IPS DF 6.9 (cell line): ENCODE results near the gene RNF183.
"Not testable (repeated sequence)": the region's sequence is repeated elsewhere in the genome, so short reads cannot be mapped to it uniquely, and the experiment has no call there.

ENCODE experiments used
- DNase-seq: peaks from one replicate; pipeline ENCODE4 v3.0.0-alpha.2; 2013; ENCODE audit warnings: low read depth, low spot score
- H3K27ac ChIP-seq: one replicate; pipeline ENCODE4 v1.5.1; 2013; ENCODE audit warnings: low read length, control low read depth
- H3K27me3 ChIP-seq: 2 replicates; pipeline ENCODE4 v1.6.1; 2013; ENCODE audit warnings: mild to moderate bottlenecking, low read length; ENCODE audit not compliant: control insufficient read depth, insufficient read depth
- H3K36me3 ChIP-seq: 2 replicates; pipeline ENCODE4 v1.6.1; 2013; ENCODE audit warnings: low read length; ENCODE audit not compliant: control insufficient read depth, insufficient read depth
- H3K4me1 ChIP-seq: 2 replicates; pipeline ENCODE4 v1.6.1; 2013; ENCODE audit warnings: low read length; ENCODE audit not compliant: control insufficient read depth, insufficient read depth
- H3K4me3 ChIP-seq: 2 replicates; pipeline ENCODE4 v1.5.1; 2013; ENCODE audit warnings: mild to moderate bottlenecking, low read length
- H3K9me3 ChIP-seq: 2 replicates; pipeline ENCODE4 v1.6.1; 2013; ENCODE audit warnings: low read length, inconsistent platforms; ENCODE audit not compliant: control insufficient read depth, insufficient read depth
- WGBS: extraction: QIAGEN DNeasy Blood & Tissue Kit; methylation state at CpG from one replicate; pipeline ENCODE4 v1.1.7; 2013; ENCODE audit warnings: mixed read lengths, missing lambda C conversion rate; ENCODE audit not compliant: insufficient read length, insufficient coverage; 5-methylcytosine and 5-hydroxymethylcytosine counted together

Gene RNF183

DNA sequence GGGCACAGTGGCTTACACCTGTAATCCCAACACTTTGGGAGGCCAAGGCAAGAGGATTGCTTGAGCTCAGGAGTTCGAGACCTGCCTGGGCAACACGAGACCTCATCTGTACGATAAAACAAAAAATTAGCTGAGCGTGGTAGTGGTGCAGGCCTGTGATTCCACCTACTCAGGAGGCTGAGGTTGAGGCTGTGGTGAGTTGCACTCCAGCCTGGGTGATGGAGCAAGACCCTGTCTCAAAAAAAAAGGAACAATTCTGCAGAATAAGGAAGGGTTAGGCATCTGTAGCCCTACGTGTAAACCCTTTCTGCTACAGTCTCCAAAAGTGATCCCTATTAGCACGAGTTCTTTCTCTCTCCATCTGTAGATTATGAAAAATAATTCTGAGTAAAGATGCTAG lies 47.7 kb downstream of the RNF183 start:
- H3K4me1 ChIP-seq, result no peaks in the 10 kb centered on the region
- H3K4me3 ChIP-seq, result no peak overlapping the region
- DNase-seq, result no peak
- no peaks in the 10 kb centered on the region; the same call in 1 of the 2 replicates for H3K36me3 ChIP-seq
- WGBS, result no CpG with 5 or more reads among the region's 6 CpGs
- no peak overlapping the region for H3K27ac ChIP-seq
- no peaks in the 10 kb centered on the region for H3K27me3 ChIP-seq
- no peaks in the 10 kb centered on the region for H3K9me3 ChIP-seq

DNA sequence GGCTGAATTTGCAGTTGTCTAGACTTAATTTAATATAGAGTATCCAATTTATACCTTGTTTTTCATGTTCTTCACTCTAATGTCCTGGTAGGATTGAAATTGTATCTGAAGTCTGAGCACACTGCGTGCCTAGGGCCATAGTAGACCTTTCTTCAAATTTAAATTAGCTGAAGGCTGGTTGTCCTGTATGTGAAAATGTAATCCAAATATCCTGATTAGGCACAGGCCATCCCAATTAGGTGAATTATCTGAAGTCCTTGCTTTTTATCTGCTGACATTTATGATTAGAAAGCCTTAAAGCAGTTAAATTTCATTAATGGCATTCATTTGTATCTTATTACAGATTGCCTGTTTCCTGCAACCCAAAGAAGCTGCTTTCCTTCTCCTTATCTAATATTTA lies 48.2 kb downstream of the RNF183 start:
- H3K27me3 ChIP-seq, result no peaks in the 10 kb centered on the region
- no peaks in the 10 kb centered on the region for H3K9me3 ChIP-seq
- no peak overlapping the region for H3K4me3 ChIP-seq
- no peak overlapping the region for H3K27ac ChIP-seq
- no peaks in the 10 kb centered on the region for H3K4me1 ChIP-seq
- no peaks in the 10 kb centered on the region; the same call in 1 of the 2 replicates for H3K36me3 ChIP-seq
- no peak for DNase-seq
- WGBS, result no CpG with 5 or more reads among the region's 1 CpG

DNA sequence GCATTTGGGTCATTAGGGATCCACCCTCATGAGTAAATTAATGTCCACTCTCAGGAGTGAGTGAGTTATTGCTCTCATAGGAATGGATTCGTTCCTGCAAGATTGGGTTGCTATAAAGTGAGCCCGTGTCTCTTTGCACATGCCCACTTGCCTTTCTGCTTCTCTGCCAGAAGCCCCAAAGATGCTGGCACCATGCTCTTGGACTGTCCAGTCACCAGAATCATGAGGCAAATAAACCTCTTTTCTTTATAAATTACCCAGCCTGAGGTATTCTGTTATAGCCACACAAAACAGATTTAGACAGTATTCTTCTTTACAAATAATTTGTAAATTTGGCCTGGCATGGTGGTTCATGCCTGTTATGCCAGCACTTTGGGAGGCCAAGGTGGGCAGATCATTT lies 52.4 kb downstream of the RNF183 start:
- no peaks in the 10 kb centered on the region for H3K27me3 ChIP-seq
- no peak for DNase-seq
- no peak overlapping the region for H3K27ac ChIP-seq
- no peak overlapping the region for H3K4me3 ChIP-seq
- no peaks in the 10 kb centered on the region for H3K4me1 ChIP-seq
- WGBS, result no CpG with 5 or more reads among the region's 2 CpGs
- H3K9me3 ChIP-seq, result no peaks in the 10 kb centered on the region
- H3K36me3 ChIP-seq, result no peaks in the 10 kb centered on the region

DNA sequence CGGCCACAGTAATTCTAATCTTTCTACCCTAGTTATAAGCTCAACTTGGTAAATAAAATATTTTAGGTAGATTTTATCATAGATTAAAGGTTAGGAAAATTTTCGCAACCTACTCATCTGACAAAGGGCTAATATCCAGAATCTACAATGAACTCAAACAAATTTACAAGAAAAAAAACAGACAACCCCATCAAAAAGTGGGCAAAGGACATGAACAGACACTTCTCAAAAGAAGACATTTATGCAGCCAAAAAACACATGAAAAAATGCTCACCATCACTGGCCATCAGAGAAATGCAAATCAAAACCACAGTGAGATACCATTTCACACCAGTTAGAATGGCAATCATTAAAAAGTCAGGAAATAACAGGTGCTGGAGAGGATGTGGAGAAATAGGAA lies 53.5 kb downstream of the RNF183 start:
- H3K27me3 ChIP-seq, H3K4me3 ChIP-seq, H3K4me1 ChIP-seq, H3K27ac ChIP-seq, DNase-seq, H3K9me3 ChIP-seq, H3K36me3 ChIP-seq: not testable (repeated sequence)
- no CpG with 5 or more reads among the region's 2 CpGs for WGBS

DNA sequence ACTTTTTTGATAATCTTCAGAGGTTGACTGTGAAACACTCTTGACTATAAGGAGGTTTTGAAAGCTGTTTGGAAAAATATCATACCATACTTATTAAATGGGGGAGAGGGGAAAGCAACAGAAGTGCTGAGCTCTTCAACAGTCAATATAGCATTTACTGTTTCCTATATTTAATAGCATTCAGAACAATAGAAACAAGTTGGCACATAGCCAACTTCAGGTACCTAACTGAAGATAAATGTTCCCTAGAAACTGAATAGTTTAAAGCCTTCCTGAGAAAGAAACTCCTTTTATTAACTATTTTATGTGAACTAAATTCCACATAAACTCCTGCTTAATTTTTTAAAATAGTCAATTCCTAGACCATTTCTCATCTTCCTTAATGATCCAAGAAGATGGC lies 55.5 kb downstream of the RNF183 start:
- H3K27ac ChIP-seq, result no peak overlapping the region
- DNase-seq, result no peak
- H3K36me3 ChIP-seq, result no peaks in the 10 kb centered on the region

More for the DNA sequence above, 55.5 kb downstream of the RNF183 start:
- Histone ChIP-seq H3K9me3 (no peaks in the 10 kb centered on the region), H3K4me3 (no peak overlapping the region), H3K4me1 (no peaks in the 10 kb centered on the region), H3K27me3 (no peaks in the 10 kb centered on the region)
